ENCODE measurements around the gene ART1. TPM values are rescaled to one million over a fixed set of nuclear protein-coding genes. Genes with fewer than 3 reads are reported as not detected.
"Not testable (repeated sequence)": the region's sequence is repeated elsewhere in the genome, so short reads cannot be mapped to it uniquely, and the experiment has no call there.

ART1 gene, protein sequence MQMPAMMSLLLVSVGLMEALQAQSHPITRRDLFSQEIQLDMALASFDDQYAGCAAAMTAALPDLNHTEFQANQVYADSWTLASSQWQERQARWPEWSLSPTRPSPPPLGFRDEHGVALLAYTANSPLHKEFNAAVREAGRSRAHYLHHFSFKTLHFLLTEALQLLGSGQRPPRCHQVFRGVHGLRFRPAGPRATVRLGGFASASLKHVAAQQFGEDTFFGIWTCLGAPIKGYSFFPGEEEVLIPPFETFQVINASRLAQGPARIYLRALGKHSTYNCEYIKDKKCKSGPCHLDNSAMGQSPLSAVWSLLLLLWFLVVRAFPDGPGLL
- total RNA-seq, result 1 to 10 TPM in 3 of 9 donors, under 1 TPM in 5, not detected in 1; 0.33 to 3.3 (median 0.61) TPM
- polyA plus RNA-seq, result not detected
- long read RNA-seq, donor 1, partial matches to known transcripts, result 0 of 1 reads
- long read RNA-seq, donor 1, other reads (novel, unspliced or antisense), result 1 of 1 reads
- long read RNA-seq, donor 2, result 0 reads
- long read RNA-seq, donor 3, result 0 reads

DNA sequence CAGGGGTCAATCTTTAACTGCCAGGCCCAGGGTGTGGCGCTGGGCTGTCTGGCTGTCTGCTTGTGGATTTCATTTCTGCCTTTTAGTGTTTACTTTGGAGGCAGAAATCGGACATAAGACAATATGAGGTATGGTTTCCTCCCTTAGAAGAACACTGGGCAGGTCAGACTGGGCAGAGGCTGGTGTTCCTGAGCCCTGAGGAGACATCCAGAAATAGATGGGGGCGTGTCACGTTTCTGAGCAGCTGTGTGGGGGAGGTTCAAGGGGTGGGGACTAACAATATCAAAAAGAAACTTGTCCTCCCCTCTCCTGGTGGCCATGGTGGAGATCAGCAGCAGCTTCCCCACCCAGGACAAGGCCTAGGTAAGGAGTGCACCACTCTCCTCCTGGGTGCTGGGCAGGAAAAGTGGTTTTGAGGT, at the start of gene ART1:
ART1 (plus strand) TSS at position 312 of the 419 bp plus-strand sequence. CDS start 14,086 bp downstream, outside the sequence.
- peak; percentile 62 to 78 (median 75) for ATAC-seq
- intact Hi-C loops (cut with DNase I), result no loop called here
- H3K36me3 ChIP-seq, result no peaks in the 10 kb centered on the region
- H3K4me1 ChIP-seq, result peaks cover 0 to 31% (median 15%) of the 10 kb centered on the region in 12 donors
- WGBS, 4 donors, result 37 to 71% (median 54%) methylated on average over 4 of the region's 4 CpGs
- peak in 4 of 5 donors; percentile 30 to 76 (median 64) for DNase-seq
- H3K27ac ChIP-seq, result peak within 1 kb of the TSS in 9 of 12 donors; percentile 17 to 70 (median 51)
- H3K9me3 ChIP-seq, result no peaks in the 10 kb centered on the region
- peaks cover 0 to 17% (median 0%) of the 10 kb centered on the region in 9 donors for H3K27me3 ChIP-seq
- peak within 1 kb of the TSS in 2 of 12 donors; percentile 4 to 25 for H3K4me3 ChIP-seq
- TF ChIP-seq, protein P1, sequence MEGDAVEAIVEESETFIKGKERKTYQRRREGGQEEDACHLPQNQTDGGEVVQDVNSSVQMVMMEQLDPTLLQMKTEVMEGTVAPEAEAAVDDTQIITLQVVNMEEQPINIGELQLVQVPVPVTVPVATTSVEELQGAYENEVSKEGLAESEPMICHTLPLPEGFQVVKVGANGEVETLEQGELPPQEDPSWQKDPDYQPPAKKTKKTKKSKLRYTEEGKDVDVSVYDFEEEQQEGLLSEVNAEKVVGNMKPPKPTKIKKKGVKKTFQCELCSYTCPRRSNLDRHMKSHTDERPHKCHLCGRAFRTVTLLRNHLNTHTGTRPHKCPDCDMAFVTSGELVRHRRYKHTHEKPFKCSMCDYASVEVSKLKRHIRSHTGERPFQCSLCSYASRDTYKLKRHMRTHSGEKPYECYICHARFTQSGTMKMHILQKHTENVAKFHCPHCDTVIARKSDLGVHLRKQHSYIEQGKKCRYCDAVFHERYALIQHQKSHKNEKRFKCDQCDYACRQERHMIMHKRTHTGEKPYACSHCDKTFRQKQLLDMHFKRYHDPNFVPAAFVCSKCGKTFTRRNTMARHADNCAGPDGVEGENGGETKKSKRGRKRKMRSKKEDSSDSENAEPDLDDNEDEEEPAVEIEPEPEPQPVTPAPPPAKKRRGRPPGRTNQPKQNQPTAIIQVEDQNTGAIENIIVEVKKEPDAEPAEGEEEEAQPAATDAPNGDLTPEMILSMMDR (IDR thresholded peaks at IDR 0.05), result peak in 2 of 12 donors; percentile 7 to 17
- peak in 1 of 2 donors; percentile 18 for TF ChIP-seq POLR2A (IDR thresholded peaks at IDR 0.05)

DNA sequence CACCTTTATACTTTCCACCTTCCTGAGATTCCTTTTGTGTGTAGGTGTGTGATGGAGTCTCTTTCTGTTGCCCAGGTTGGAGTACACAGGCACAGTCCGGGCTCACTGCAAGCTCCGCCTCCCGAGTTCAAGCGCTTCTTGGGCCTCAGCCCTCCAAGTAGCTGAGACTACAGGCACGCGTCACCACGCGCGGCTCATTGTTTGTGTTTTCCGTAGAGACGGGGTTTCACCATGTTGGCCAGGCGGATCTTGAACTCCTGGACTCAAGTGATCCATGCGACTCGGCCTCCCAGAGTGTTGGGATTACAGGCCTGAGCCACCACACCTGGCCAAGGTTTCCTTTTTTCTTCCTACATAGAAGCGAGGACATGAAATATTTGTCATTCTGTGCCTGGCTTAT, 47.2 kb upstream of the ART1 start:
- H3K27me3 ChIP-seq; H3K9me3 ChIP-seq; ATAC-seq; DNase-seq; intact Hi-C loops (cut with DNase I); H3K36me3 ChIP-seq; H3K4me1 ChIP-seq; H3K4me3 ChIP-seq; H3K27ac ChIP-seq: not testable (repeated sequence)
- WGBS, 4 donors, result 90 to 93% (median 92%) methylated on average over 15 of the region's 15 CpGs

DNA sequence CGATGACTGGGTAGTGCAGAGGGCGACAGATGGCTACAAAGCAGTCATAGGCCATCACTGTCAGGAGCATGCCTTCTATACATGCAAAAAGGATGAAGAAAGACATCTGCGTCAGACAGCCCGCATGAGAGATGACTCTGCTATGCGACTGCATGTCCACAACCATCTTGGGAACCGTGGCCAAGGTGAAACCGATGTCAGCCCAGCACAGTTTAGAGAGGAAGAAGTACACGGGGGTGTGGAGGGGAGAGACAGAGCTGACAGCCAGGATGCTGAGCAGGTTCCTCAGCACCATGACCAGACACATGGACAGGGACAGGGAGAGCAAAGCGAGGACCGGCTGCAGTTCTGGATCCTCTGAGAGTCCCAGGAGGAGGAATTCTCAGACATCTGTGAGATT, 44.7 kb upstream of the ART1 start:
- H3K27ac ChIP-seq; H3K36me3 ChIP-seq; intact Hi-C loops (cut with DNase I); H3K4me3 ChIP-seq; ATAC-seq; H3K27me3 ChIP-seq; H3K9me3 ChIP-seq; DNase-seq; H3K4me1 ChIP-seq: not testable (repeated sequence)
- 67 to 72% (median 70%) methylated on average over 10 of the region's 10 CpGs for WGBS, 4 donors

DNA sequence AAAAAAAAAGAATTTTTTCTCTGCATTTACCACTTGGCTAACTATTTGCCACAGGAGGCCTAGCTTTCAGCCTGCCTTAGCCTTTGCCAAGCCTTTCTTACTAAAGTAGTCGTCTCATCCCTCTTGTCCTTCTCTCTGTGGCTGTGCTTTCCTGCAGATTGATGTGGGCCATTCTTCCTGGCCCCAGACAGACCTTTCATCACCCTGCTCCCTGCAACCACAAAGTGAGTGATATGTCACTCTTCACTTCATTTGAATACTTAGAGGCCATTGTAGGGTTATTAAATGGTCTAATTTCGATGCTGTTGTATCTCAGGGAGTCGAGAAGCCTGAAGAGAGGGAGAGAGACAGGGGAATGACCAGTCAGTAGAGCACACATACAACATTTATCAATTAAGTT, 40.8 kb upstream of the ART1 start:
- H3K4me1 ChIP-seq, result no peaks in the 10 kb centered on the region
- H3K27ac ChIP-seq, result no peak overlapping the region
- no peak overlapping the region for H3K4me3 ChIP-seq
- 6 to 26% (median 19%) methylated on average over 3 of the region's 3 CpGs for WGBS, 4 donors
- intact Hi-C loops (cut with DNase I), result no loop called here
- ATAC-seq (peak in 2 of 4 donors; percentile 20 to 34), DNase-seq (no peak)
- H3K27me3 ChIP-seq, result no peaks in the 10 kb centered on the region
- H3K36me3 ChIP-seq, result no peaks in the 10 kb centered on the region
- no peaks in the 10 kb centered on the region for H3K9me3 ChIP-seq
- no peak for TF ChIP-seq POLR2A (IDR thresholded peaks at IDR 0.05)
- TF ChIP-seq, protein P1 (IDR thresholded peaks at IDR 0.05), result no peak

DNA sequence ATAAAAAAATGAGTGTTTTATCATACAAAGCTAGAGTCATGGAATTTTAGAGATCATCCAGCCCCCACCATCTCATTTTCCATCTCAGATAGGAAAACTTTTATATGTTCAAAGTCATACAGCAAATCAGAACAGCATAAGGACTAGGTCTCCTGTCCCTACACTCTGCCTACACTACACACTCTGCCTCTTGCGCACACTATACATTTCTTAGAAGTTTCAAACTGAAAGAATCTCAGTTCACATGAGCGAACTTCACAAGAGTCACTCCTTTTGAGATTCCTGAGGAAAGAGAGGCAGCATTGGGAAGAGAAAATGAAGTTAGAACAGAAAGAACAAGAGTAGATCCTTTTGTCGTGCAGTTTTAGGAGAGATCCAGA, 39.7 kb upstream of the ART1 start:
- Histone ChIP-seq H3K4me3 (no peak overlapping the region), H3K4me1 (no peaks in the 10 kb centered on the region), H3K27me3 (no peaks in the 10 kb centered on the region), H3K36me3 (no peaks in the 10 kb centered on the region), H3K9me3 (no peaks in the 10 kb centered on the region), H3K27ac (peak overlapping the region in 3 of 12 donors; percentile 34 to 39 (median 35))
- intact Hi-C loops (cut with DNase I), result no loop called here
- ATAC-seq (no peak), DNase-seq (no peak)
- TF ChIP-seq, protein P1 (IDR thresholded peaks at IDR 0.05), result no peak
- TF ChIP-seq POLR2A (IDR thresholded peaks at IDR 0.05), result no peak
- 88 to 95% (median 93%) methylated on average over 3 of the region's 3 CpGs for WGBS, 4 donors
